Body of pancreas (tissue), 4 donors: ENCODE data around the gene BBS5. TPM values are rescaled to one million over a fixed set of nuclear protein-coding genes. Genes with fewer than 3 reads are reported as not detected.

Experiments used
- ATAC-seq: fragments of 150-250 bp; one replicate; pipeline ENCODE4 v1.9.1; 2016
- DNase-seq, 4 donors: peaks; one replicate each; pipeline ENCODE4 v3.0.0-alpha.2; 2019
- H3K27ac ChIP-seq, 4 donors: fragments of 200-600 bp; sonication (generic); 1 replicate in 3 of 4; 2 replicates in 1 of 4; pipeline versions ENCODE4 v1.5.1 to v1.6.1; 2016 to 2019; ENCODE audit warnings: mild to moderate bottlenecking in 1 of 4, mixed read lengths in 1 of 4, moderate library complexity in 1 of 4
- H3K27me3 ChIP-seq, 2 donors: fragments of 200-600 bp; sonication (generic); one replicate each; pipeline ENCODE4 v1.6.0; 2016; ENCODE audit warnings: mild to moderate bottlenecking in 1 of 2
- H3K36me3 ChIP-seq, 2 donors: fragments of 200-600 bp; sonication (generic); replicated peaks in 1 of 2; 2 replicates each; pipeline ENCODE4 v1.5.1; 2016; ENCODE audit warnings: low read depth in 2 of 2; ENCODE audit not compliant: insufficient read depth in 1 of 2
- H3K4me1 ChIP-seq: fragments of 200-600 bp; sonication (generic); one replicate; pipeline ENCODE4 v1.6.0; 2016
- H3K4me3 ChIP-seq, 2 donors: fragments of 200-600 bp; sonication (generic); 1 replicate in 1 of 2; 2 replicates in 1 of 2; pipeline ENCODE4 v1.5.1; 2016 to 2019
- H3K9me3 ChIP-seq, 3 donors: fragments of 200-600 bp; sonication (generic); 1 replicate in 2 of 3; 2 replicates in 1 of 3; pipeline ENCODE4 v1.5.1; 2016
- POLR2A ChIP-seq, 3 donors: fragments of 450-650 bp; IDR thresholded peaks; one replicate each; pipeline ENCODE4 v1.6.1; 2016; ENCODE audit warnings: antibody characterized with exemption in 3 of 3, mild to moderate bottlenecking in 2 of 3
- WGBS, 2 donors: methylation state at CpG; one replicate each; pipeline ENCODE4 v1.1.5; 2017; 5-methylcytosine and 5-hydroxymethylcytosine counted together
- intact Hi-C: fragments of 100-400 bp; cut with DNase I; formaldehyde crosslinking; loops from one replicate; pipeline ENCODE4 v1.15.1; 2023
- total RNA-seq, 2 donors: library from RNA; depleted of rRNA; stranded (reverse); fragments of >200 nt; gene quantifications; one replicate each; pipeline ENCODE4 v1.1.0, GENCODE V29; 2016
- TF ChIP-seq, protein P1 (sequence below), 7 experiments: fragments of 450-650 bp in 4 of 7; fragments of 200-600 bp in 3 of 7; sonication (generic) in 3 of 7; IDR thresholded peaks; one replicate each; pipeline ENCODE4 v1.5.1; 2016 to 2019; ENCODE audit warnings: antibody characterized with exemption in 7 of 7

BBS5 gene
- total RNA-seq, 2 donors from 2014 or later, result 8.2 to 16.3 TPM

DNA sequence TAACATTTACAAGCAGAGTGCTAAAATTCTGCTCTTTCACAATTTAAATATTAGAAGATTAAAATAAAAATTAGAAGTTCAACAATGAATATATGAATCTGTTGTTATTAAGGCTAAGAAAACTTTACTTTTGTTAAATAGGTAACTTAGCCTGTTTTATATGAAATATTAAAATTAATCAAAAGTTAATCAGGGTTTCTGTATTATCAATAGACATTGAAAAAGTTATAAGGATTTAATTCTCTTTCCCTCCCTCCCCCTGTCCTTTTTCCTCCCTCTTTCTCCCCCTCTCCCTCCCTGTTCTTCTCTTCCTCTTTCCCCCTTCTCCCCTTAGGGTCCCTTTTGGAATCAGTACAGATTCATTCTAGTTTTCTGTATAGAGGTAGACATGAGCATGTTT, 12.1 kb downstream of the BBS5 start:
- Histone ChIP-seq H3K36me3 (peaks cover 0 to 7% of the 10 kb centered on the region in 2 donors), H3K27me3 (no peaks in the 10 kb centered on the region), H3K9me3 (no peaks in the 10 kb centered on the region), H3K4me3 (no peak overlapping the region), H3K27ac (no peak overlapping the region), H3K4me1 (no peaks in the 10 kb centered on the region)
- TF ChIP-seq, protein P1, sequence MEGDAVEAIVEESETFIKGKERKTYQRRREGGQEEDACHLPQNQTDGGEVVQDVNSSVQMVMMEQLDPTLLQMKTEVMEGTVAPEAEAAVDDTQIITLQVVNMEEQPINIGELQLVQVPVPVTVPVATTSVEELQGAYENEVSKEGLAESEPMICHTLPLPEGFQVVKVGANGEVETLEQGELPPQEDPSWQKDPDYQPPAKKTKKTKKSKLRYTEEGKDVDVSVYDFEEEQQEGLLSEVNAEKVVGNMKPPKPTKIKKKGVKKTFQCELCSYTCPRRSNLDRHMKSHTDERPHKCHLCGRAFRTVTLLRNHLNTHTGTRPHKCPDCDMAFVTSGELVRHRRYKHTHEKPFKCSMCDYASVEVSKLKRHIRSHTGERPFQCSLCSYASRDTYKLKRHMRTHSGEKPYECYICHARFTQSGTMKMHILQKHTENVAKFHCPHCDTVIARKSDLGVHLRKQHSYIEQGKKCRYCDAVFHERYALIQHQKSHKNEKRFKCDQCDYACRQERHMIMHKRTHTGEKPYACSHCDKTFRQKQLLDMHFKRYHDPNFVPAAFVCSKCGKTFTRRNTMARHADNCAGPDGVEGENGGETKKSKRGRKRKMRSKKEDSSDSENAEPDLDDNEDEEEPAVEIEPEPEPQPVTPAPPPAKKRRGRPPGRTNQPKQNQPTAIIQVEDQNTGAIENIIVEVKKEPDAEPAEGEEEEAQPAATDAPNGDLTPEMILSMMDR (IDR thresholded peaks at IDR 0.05), result no peak
- TF ChIP-seq POLR2A (IDR thresholded peaks at IDR 0.05), result no peak
- intact Hi-C loops, result no loop called here
- ATAC-seq (no peak), DNase-seq (no peak)

DNA sequence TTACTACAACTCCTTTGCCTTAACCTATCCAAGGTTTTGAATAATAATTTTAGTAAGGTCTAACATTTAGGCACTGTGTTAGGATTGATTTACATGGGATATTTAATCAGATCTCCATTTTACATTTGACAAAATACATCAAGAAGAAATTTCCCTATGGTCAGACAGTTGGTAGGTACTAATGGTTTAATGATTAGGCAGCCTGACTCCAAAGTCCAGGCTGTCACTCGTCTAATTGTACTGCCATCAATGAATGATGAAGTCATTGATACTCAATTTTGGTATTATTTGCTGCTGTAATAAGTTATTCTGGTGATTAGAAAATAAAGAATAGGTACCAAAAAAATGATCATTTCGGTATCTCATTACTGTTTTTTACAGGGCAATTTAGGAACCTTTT, 14.1 kb downstream of the BBS5 start:
- H3K4me3 ChIP-seq, result no peak overlapping the region
- WGBS, 2 donors, result 58 to 68% methylated on average over 2 of the region's 2 CpGs
- no peaks in the 10 kb centered on the region for H3K4me1 ChIP-seq
- H3K9me3 ChIP-seq, result no peaks in the 10 kb centered on the region
- no peak for DNase-seq
- TF ChIP-seq, protein P1 (IDR thresholded peaks at IDR 0.05), result no peak
- no peak for TF ChIP-seq POLR2A (IDR thresholded peaks at IDR 0.05)
- no peak overlapping the region for H3K27ac ChIP-seq
- no peaks in the 10 kb centered on the region for H3K27me3 ChIP-seq
- intact Hi-C loops, result no loop called here
- ATAC-seq, result no peak
- peaks cover 0 to 1% of the 10 kb centered on the region in 2 donors for H3K36me3 ChIP-seq

GRCh38 chr2:169495310-169495928, 16.1 kb downstream of the BBS5 start:
- no peak for DNase-seq
- Histone ChIP-seq H3K4me3 (no peak overlapping the region), H3K4me1 (no peaks in the 10 kb centered on the region), H3K27ac (no peak overlapping the region), H3K36me3 (no peaks in the 10 kb centered on the region), H3K9me3 (no peaks in the 10 kb centered on the region), H3K27me3 (no peaks in the 10 kb centered on the region)
- ATAC-seq, result no peak
- intact Hi-C loops, result no loop called here
- TF ChIP-seq, protein P1 (IDR thresholded peaks at IDR 0.05), result no peak
- no peak for TF ChIP-seq POLR2A (IDR thresholded peaks at IDR 0.05)
- WGBS, 2 donors, result 92 to 97% methylated on average over 5 of the region's 5 CpGs

GRCh38 chr2:169504651-169505050, 25.4 kb downstream of the BBS5 start:
- Histone ChIP-seq H3K27me3 (no peaks in the 10 kb centered on the region), H3K9me3 (no peaks in the 10 kb centered on the region), H3K27ac (no peak overlapping the region), H3K4me3 (no peak overlapping the region), H3K36me3 (peaks cover 0 to 1% of the 10 kb centered on the region in 2 donors), H3K4me1 (peaks cover 19% of the 10 kb centered on the region)
- 96% methylated on average over 19 of the region's 19 CpGs for WGBS, 2 donors
- ATAC-seq (no peak), DNase-seq (no peak)
- TF ChIP-seq, protein P1 (IDR thresholded peaks at IDR 0.05), result no peak
- TF ChIP-seq POLR2A (IDR thresholded peaks at IDR 0.05), result no peak
- intact Hi-C loops, result no loop called here

- Histone ChIP-seq H3K36me3 (no peaks in the 10 kb centered on the region), H3K9me3 (no peaks in the 10 kb centered on the region), H3K27me3 (no peaks in the 10 kb centered on the region), H3K4me1 (peaks cover 20% of the 10 kb centered on the region), H3K27ac (peak overlapping the region in 2 of 4 donors; percentile 33 to 47), H3K4me3 (no peak overlapping the region)
- ATAC-seq (peak; percentile 78), DNase-seq (no peak)
- TF ChIP-seq, protein P1 (IDR thresholded peaks at IDR 0.05), result no peak
- no peak for TF ChIP-seq POLR2A (IDR thresholded peaks at IDR 0.05)
- intact Hi-C loops, result no loop called here
These were observed 28.4 kb downstream of the BBS5 start for GRCh38 chr2:169507698-169508097.
